RWPE2 (cell line): ENCODE measurements around the gene GNAT1.
A peak's percentile ranks its signal among the peaks of the same experiment; 100 is the strongest.

ENCODE experiments used
- ATAC-seq: fragments of 200-7000 bp; cut with Tn5 transposase; 3 replicates; pipeline ENCODE4 v1.9.1; 2021; ENCODE audit warnings: low read depth
- DNase-seq: peaks from one replicate; pipeline ENCODE4 v3.0.0-alpha.2; 2020; ENCODE audit warnings: low spot score
- H3K27ac ChIP-seq: fragments of 450-650 bp; 2 replicates; pipeline ENCODE4 v1.5.1; 2017; ENCODE audit warnings: mild to moderate bottlenecking; ENCODE audit not compliant: poor library complexity, severe bottlenecking
- H3K27me3 ChIP-seq: fragments of 250-450 bp; sonication (Bioruptor Pico); 2 replicates; pipeline ENCODE4 v1.5.1; 2021; ENCODE audit warnings: mild to moderate bottlenecking, moderate library complexity; ENCODE audit not compliant: insufficient read depth, poor library complexity, severe bottlenecking
- H3K36me3 ChIP-seq: fragments of 250-450 bp; sonication (Bioruptor Pico); 2 replicates; pipeline ENCODE4 v1.5.1; 2020; ENCODE audit warnings: low read depth, mild to moderate bottlenecking, moderate library complexity
- H3K4me1 ChIP-seq: fragments of 250-450 bp; sonication (Bioruptor Pico); 2 replicates; pipeline ENCODE4 v1.5.1; 2021; ENCODE audit warnings: mild to moderate bottlenecking, moderate library complexity; ENCODE audit not compliant: insufficient read depth, poor library complexity, severe bottlenecking
- H3K4me3 ChIP-seq: fragments of 250-450 bp; sonication (Bioruptor Pico); 2 replicates; pipeline ENCODE4 v1.5.1; 2021; ENCODE audit warnings: mild to moderate bottlenecking, moderate library complexity; ENCODE audit not compliant: severe bottlenecking
- H3K9me3 ChIP-seq: fragments of 250-450 bp; sonication (Bioruptor Pico); 2 replicates; pipeline ENCODE4 v1.5.1; 2021; ENCODE audit warnings: mild to moderate bottlenecking, moderate library complexity; ENCODE audit not compliant: severe bottlenecking
- CTCF ChIP-seq: fragments of 450-650 bp; IDR thresholded peaks from one replicate; pipeline ENCODE4 v1.5.1; 2017; ENCODE audit warnings: mild to moderate bottlenecking, moderate library complexity; ENCODE audit not compliant: poor library complexity, severe bottlenecking

The GNAT1 gene

GRCh38 chr3:50154840-50155490 is 36.4 kb upstream of the GNAT1 start, which contains the start of gene SEMA3F:
SEMA3F (plus strand) TSS chr3:50155324; CDS start chr3:50159623, 4,299 bp downstream.
- DNase-seq, result no peak
- TF ChIP-seq CTCF, result peak; percentile 52
- Histone ChIP-seq H3K9me3 (no peaks in the 10 kb centered on the region), H3K4me3 (peak within 1 kb of the TSS; percentile 64), H3K27me3 (no peaks in the 10 kb centered on the region), H3K4me1 (peaks cover 50% of the 10 kb centered on the region), H3K27ac (peak within 1 kb of the TSS; percentile 97), H3K36me3 (peaks cover 20% of the 10 kb centered on the region)
- ATAC-seq, result peak; percentile 39

GRCh38 chr3:50155491-50155878 is 35.9 kb upstream of the GNAT1 start:
- Histone ChIP-seq H3K4me1 (peaks cover 50% of the 10 kb centered on the region), H3K36me3 (peaks cover 25% of the 10 kb centered on the region), H3K27ac (peak overlapping the region; percentile 97), H3K4me3 (peak overlapping the region; percentile 64), H3K27me3 (no peaks in the 10 kb centered on the region), H3K9me3 (no peaks in the 10 kb centered on the region)
- no peak for TF ChIP-seq CTCF
- DNase-seq (no peak), ATAC-seq (no peak)

GRCh38 chr3:50155891-50156290 is 35.5 kb upstream of the GNAT1 start:
- peak overlapping the region; percentile 64 for H3K4me3 ChIP-seq
- peak overlapping the region; percentile 97 for H3K27ac ChIP-seq
- H3K27me3 ChIP-seq, result no peaks in the 10 kb centered on the region
- no peak for TF ChIP-seq CTCF
- H3K9me3 ChIP-seq, result no peaks in the 10 kb centered on the region
- peaks cover 51% of the 10 kb centered on the region for H3K4me1 ChIP-seq
- ATAC-seq, result no peak
- no peak for DNase-seq
- H3K36me3 ChIP-seq, result peaks cover 29% of the 10 kb centered on the region

GRCh38 chr3:50156549-50157493 is 34.6 kb upstream of the GNAT1 start:
- H3K4me1 ChIP-seq, result peaks cover 52% of the 10 kb centered on the region
- ATAC-seq (peak; percentile 22), DNase-seq (no peak)
- no peaks in the 10 kb centered on the region for H3K9me3 ChIP-seq
- peak overlapping the region; percentile 64 for H3K4me3 ChIP-seq
- no peak for TF ChIP-seq CTCF
- peak overlapping the region; percentile 97 for H3K27ac ChIP-seq
- no peaks in the 10 kb centered on the region for H3K27me3 ChIP-seq
- peaks cover 39% of the 10 kb centered on the region for H3K36me3 ChIP-seq
